Spleen (tissue), 11 donors: ENCODE measurements around the gene FREY1. TPM values are rescaled to one million over a fixed set of nuclear protein-coding genes. Genes with fewer than 3 reads are reported as not detected.

Experiments used
- DNase-seq: peaks from one replicate; pipeline ENCODE4 v3.0.0-alpha.2; 2020
- H3K27ac ChIP-seq, 8 donors: fragments of 200-600 bp; sonication (generic) in 7 of 8; 1 replicate in 4 of 8; 2 replicates in 4 of 8; pipeline versions ENCODE4 v1.5.0 to v1.8.0; 2016 to 2021; ENCODE audit warnings: inconsistent platforms in 4 of 8, mild to moderate bottlenecking in 4 of 8, moderate library complexity in 1 of 8
- H3K27me3 ChIP-seq, 7 donors: fragments of 200-600 bp; sonication (generic) in 6 of 7; replicated peaks in 1 of 7; 1 replicate in 4 of 7; 2 replicates in 3 of 7; pipeline versions ENCODE4 v1.5.0 to v1.8.0; 2016 to 2021; ENCODE audit warnings: inconsistent platforms in 3 of 7, mild to moderate bottlenecking in 1 of 7
- H3K36me3 ChIP-seq, 6 donors: fragments of 200-600 bp; sonication (generic) in 5 of 6; 1 replicate in 4 of 6; 2 replicates in 2 of 6; pipeline versions ENCODE4 v1.5.0 to v1.8.0; 2016 to 2021; ENCODE audit warnings: inconsistent platforms in 2 of 6
- H3K4me1 ChIP-seq, 6 donors: fragments of 200-600 bp; sonication (generic) in 5 of 6; 1 replicate in 3 of 6; 2 replicates in 3 of 6; pipeline versions ENCODE4 v1.5.0 to v1.8.0; 2016 to 2021; ENCODE audit warnings: inconsistent platforms in 3 of 6
- H3K4me3 ChIP-seq, 8 donors: fragments of 200-600 bp; sonication (generic) in 7 of 8; 1 replicate in 4 of 8; 2 replicates in 4 of 8; pipeline versions ENCODE4 v1.5.0 to v1.8.0; 2016 to 2021; ENCODE audit warnings: inconsistent platforms in 4 of 8, mild to moderate bottlenecking in 4 of 8, moderate library complexity in 2 of 8
- H3K9me3 ChIP-seq, 8 donors: fragments of 200-600 bp; sonication (generic) in 7 of 8; 1 replicate in 4 of 8; 2 replicates in 4 of 8; pipeline versions ENCODE4 v1.5.0 to v1.8.0; 2016 to 2021; ENCODE audit warnings: inconsistent platforms in 4 of 8
- CTCF ChIP-seq, 11 experiments: fragments of 200-600 bp in 7 of 11; fragments of 450-650 bp in 4 of 11; sonication (generic) in 4 of 11; IDR thresholded peaks in 8 of 11; conservative IDR thresholded peaks in 3 of 11; 1 replicate in 7 of 11; 2 replicates in 4 of 11; pipeline versions ENCODE4 v1.4.0 to v1.8.0; 2016 to 2021; ENCODE audit warnings: antibody characterized with exemption in 11 of 11, inconsistent platforms in 4 of 11, mild to moderate bottlenecking in 1 of 11
- POLR2A ChIP-seq, 3 donors: fragments of 450-650 bp; IDR thresholded peaks; one replicate each; pipeline ENCODE4 v1.5.1; 2017; ENCODE audit warnings: antibody characterized with exemption in 3 of 3, mild to moderate bottlenecking in 1 of 3
- POLR2AphosphoS5 ChIP-seq, 3 donors: sonication (generic); formaldehyde crosslinking; IDR thresholded peaks; one replicate each; pipeline ENCODE4 v1.5.1; 2017; ENCODE audit warnings: antibody characterized with exemption in 3 of 3
- WGBS, 5 donors: extraction: QIAGEN DNeasy Blood & Tissue Kit in 3 of 5; methylation state at CpG; one replicate each; pipeline versions ENCODE4 v1.1.5 to v1.1.7; 2013 to 2018; 5-methylcytosine and 5-hydroxymethylcytosine counted together
- intact Hi-C: fragments of 100-400 bp; cut with DNase I; formaldehyde crosslinking; loops from one replicate; pipeline ENCODE4 v1.15.0; 2023; ENCODE audit warnings: low total_unique reads
- polyA plus RNA-seq, 3 donors: library from polyadenylated mRNA; stranded (reverse); fragments of 200-250 nt; gene quantifications; one replicate each; pipeline ENCODE4 v1.2.1, GENCODE V29; 2013
- total RNA-seq, 7 donors: library from RNA; depleted of rRNA in 3 of 7; stranded (reverse); fragments of >200 nt in 3 of 7; fragmentation: NEBNext Ultra II Directional in 4 of 7; extraction: Animal tissue kit (Norgen Biotek cat#: 25700) in 4 of 7; gene quantifications; one replicate each; pipeline versions ENCODE4 v1.1.0 to v1.2.1, GENCODE V29; 2016 to 2021
- donor health status: healthy with polysubstance abuse.
- donor health status: DM: no; HTN: no; CAD: no; lungs with moderate emphysema.
- donor health status: DM: no; HTN: no; CAD: no.
- donor health status: Bipolar disorder and iron deficiency.
- donor health status: healthy.
- donor health status: DM: no; HTN: no; CAD: no.
- donor health status: DM: yes; HTN: yes; CAD: no.

FREY1 gene
- total and polyA plus RNA-seq, 10 donors, result 0.13 to 2.0 (median 0.79) TPM; not detected in 2

- peaks cover 0 to 41% (median 35%) of the 10 kb centered on the region in 6 donors for H3K36me3 ChIP-seq
- H3K4me1 ChIP-seq, result peaks cover 20 to 79% (median 39%) of the 10 kb centered on the region in 6 donors
- TF ChIP-seq POLR2AphosphoS5 (IDR thresholded peaks at IDR 0.05), result no peak
- no peak for TF ChIP-seq CTCF (IDR thresholded peaks at IDR 0.05 in 8 of 11, conservative IDR thresholded peaks at IDR 0.05 in 3 of 11)
- TF ChIP-seq POLR2A (IDR thresholded peaks at IDR 0.05), result no peak
- H3K27me3 ChIP-seq, result peaks cover 0 to 17% (median 7%) of the 10 kb centered on the region in 7 donors
- H3K27ac ChIP-seq, result peak overlapping the region; percentile 80 to 96 (median 93)
- DNase-seq, result peak; percentile 91
- intact Hi-C loops, result loop anchor here (5.0 kb wide), 1 partner anchor 75 kb away; no protein-coding TSS in a partner anchor
- H3K9me3 ChIP-seq, result no peaks in the 10 kb centered on the region
- WGBS, 5 donors, result 4 to 14% (median 6%) methylated on average over 4 to 16 of the region's 16 CpGs
- peak overlapping the region; percentile 59 to 98 (median 80) for H3K4me3 ChIP-seq
Measured at GRCh38 chr11:45917286-45917622, 10.2 kb upstream of the FREY1 start.

- H3K4me1 ChIP-seq, result peaks cover 17 to 61% (median 31%) of the 10 kb centered on the region in 6 donors
- no peak for TF ChIP-seq CTCF (IDR thresholded peaks at IDR 0.05 in 8 of 11, conservative IDR thresholded peaks at IDR 0.05 in 3 of 11)
- no peak for TF ChIP-seq POLR2AphosphoS5 (IDR thresholded peaks at IDR 0.05)
- no peak for TF ChIP-seq POLR2A (IDR thresholded peaks at IDR 0.05)
- H3K4me3 ChIP-seq, result no peak overlapping the region
- no peak for DNase-seq
- 82 to 88% (median 87%) methylated on average over 8 to 13 of the region's 13 CpGs for WGBS, 5 donors
- H3K36me3 ChIP-seq, result peaks cover 2 to 59% (median 53%) of the 10 kb centered on the region in 6 donors
- no peaks in the 10 kb centered on the region for H3K27me3 ChIP-seq
- no peaks in the 10 kb centered on the region for H3K9me3 ChIP-seq
- intact Hi-C loops, result loop anchor here (5.0 kb wide), 1 partner anchor 73 kb away; no protein-coding TSS in a partner anchor
- no peak overlapping the region for H3K27ac ChIP-seq
Measured at GRCh38 chr11:45915446-45915845, 8.4 kb upstream of the FREY1 start.

GRCh38 chr11:45913942-45914635, 7.0 kb upstream of the FREY1 start:
- DNase-seq, result no peak
- WGBS, 5 donors, result 86 to 93% (median 89%) methylated on average over 16 to 22 of the region's 22 CpGs

More at GRCh38 chr11:45913942-45914635, 7.0 kb upstream of the FREY1 start:
- Histone ChIP-seq H3K27me3 (no peaks in the 10 kb centered on the region), H3K4me1 (peaks cover 13 to 47% (median 22%) of the 10 kb centered on the region in 6 donors), H3K27ac (no peak overlapping the region), H3K4me3 (no peak overlapping the region), H3K36me3 (peaks cover 2 to 73% (median 66%) of the 10 kb centered on the region in 6 donors), H3K9me3 (no peaks in the 10 kb centered on the region)
- intact Hi-C loops, result no loop called here
- TF ChIP-seq POLR2AphosphoS5 (IDR thresholded peaks at IDR 0.05) (no peak), CTCF (IDR thresholded peaks at IDR 0.05 in 8 of 11, conservative IDR thresholded peaks at IDR 0.05 in 3 of 11) (no peak), POLR2A (IDR thresholded peaks at IDR 0.05) (no peak)
